Kidney tubule cell (primary cell): Measurements from ENCODE around the gene PSMC6.
"Not testable (repeated sequence)": the region's sequence is repeated elsewhere in the genome, so short reads cannot be mapped to it uniquely, and the experiment has no call there.

Source experiments
- DNase-seq: peaks from one replicate; pipeline ENCODE4 v3.0.0-alpha.2; 2018; ENCODE audit warnings: low spot score

Gene PSMC6

GRCh38 chr14:52723514-52724359 is 16.7 kb downstream of the PSMC6 start:
- DNase-seq, result no peak

GRCh38 chr14:52724360-52724644 is 17.3 kb downstream of the PSMC6 start:
- DNase-seq, result no peak

GRCh38 chr14:52727509-52727908 is 20.5 kb downstream of the PSMC6 start:
- DNase-seq, result not testable (repeated sequence)

GRCh38 chr14:52729035-52729434 is 22.0 kb downstream of the PSMC6 start:
- DNase-seq, result not testable (repeated sequence)

- DNase-seq, result no peak
Measured at GRCh38 chr14:52729585-52729924, 22.6 kb downstream of the PSMC6 start.

GRCh38 chr14:52729925-52730708 is 23.1 kb downstream of the PSMC6 start, which contains the start of gene STYX:
STYX (plus strand) TSS chr14:52730166; CDS start chr14:52730475, 309 bp downstream.
- DNase-seq, result peak; percentile 98

GRCh38 chr14:52730709-52731111 is 23.7 kb downstream of the PSMC6 start:
- DNase-seq, result no peak

GRCh38 chr14:52733824-52734223 is 26.8 kb downstream of the PSMC6 start:
- DNase-seq, result no peak

- DNase-seq, result no peak
Measured at GRCh38 chr14:52735921-52736489, 29.0 kb downstream of the PSMC6 start.

GRCh38 chr14:52738409-52738808 is 31.4 kb downstream of the PSMC6 start:
- no peak for DNase-seq

- DNase-seq, result no peak
Measured at GRCh38 chr14:52740751-52741150, 33.8 kb downstream of the PSMC6 start.

- no peak for DNase-seq
Measured at GRCh38 chr14:52741865-52742264, 34.9 kb downstream of the PSMC6 start.

GRCh38 chr14:52748647-52749292 is 41.8 kb downstream of the PSMC6 start:
- no peak for DNase-seq

- DNase-seq, result no peak
Measured at GRCh38 chr14:52755607-52756316, 48.8 kb downstream of the PSMC6 start.

- DNase-seq, result no peak
Measured at GRCh38 chr14:52759145-52759544, 52.1 kb downstream of the PSMC6 start.

- DNase-seq, result not testable (repeated sequence)
Measured at GRCh38 chr14:52762923-52763322, 55.9 kb downstream of the PSMC6 start.

- DNase-seq, result no peak
Measured at GRCh38 chr14:52767058-52767833, 60.2 kb downstream of the PSMC6 start.

- no peak for DNase-seq
Measured at GRCh38 chr14:52769887-52770286, 62.9 kb downstream of the PSMC6 start.

GRCh38 chr14:52776816-52777215 is 69.8 kb downstream of the PSMC6 start:
- DNase-seq, result no peak
